Inflammatory macrophage treated with lipopolysaccharide for 4 hours (primary cell): Measurements from ENCODE around the gene ZNF22.
"Not testable (repeated sequence)": the region's sequence is repeated elsewhere in the genome, so short reads cannot be mapped to it uniquely, and the experiment has no call there.

Experiments
- DNase-seq: peaks from one replicate; pipeline ENCODE4 v3.0.0-alpha.2; 2020

The ZNF22 gene

DNA sequence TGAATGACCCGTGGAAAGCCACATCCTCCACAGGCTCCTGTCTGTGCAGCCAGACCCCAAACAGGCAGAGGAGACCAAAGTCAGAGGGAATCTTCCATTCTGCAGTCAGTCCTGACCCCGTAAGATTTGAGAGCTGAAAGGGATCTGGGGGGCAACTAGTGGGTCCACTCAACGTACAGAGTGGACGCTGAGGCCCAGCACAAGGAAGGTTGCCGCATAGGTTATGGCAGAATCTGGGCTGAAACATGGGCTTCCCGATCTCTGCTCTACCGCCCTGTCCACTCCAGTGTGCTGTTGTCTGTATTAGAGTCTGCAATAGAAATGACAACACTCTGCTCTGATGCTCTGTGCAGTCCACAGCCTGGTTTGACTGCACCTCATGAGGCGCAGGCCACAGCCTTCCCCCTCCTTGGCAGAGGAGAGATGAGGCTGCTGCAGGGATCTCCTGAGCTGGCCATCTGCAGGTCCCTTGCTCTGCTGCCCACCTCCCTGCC is 7.9 kb upstream of the ZNF22 start:
- DNase-seq, result no peak

DNA sequence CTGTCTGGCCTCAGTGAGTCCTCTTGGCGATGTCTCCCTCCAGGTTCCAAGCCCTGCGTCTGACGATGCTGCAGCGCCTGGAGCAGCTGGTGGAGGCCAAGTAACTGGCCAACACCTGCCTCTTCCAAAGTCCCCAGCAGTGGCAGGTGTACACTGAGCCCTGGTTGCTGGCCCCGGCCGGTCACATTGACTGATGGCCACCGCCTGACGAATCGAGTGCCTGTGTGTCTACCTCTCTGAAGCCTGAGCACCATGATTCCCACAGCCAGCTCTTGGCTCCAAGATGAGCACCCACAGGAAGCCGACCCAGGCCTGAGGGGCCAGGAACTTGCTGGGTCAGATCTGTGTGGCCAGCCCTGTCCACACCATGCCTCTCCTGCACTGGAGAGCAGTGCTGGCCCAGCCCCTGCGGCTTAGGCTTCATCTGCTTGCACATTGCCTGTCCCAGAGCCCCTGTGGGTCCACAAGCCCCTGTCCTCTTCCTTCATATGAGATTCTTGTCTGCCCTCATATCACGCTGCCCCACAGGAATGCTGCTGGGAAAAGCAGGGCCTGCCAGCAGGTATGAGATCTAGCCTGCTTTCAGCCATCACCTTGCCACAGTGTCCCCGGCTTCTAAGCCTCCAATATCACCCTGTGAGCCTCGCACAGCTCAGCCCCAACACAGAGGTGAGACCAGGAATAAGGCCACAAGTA is 7.3 kb upstream of the ZNF22 start:
- DNase-seq, result no peak

DNA sequence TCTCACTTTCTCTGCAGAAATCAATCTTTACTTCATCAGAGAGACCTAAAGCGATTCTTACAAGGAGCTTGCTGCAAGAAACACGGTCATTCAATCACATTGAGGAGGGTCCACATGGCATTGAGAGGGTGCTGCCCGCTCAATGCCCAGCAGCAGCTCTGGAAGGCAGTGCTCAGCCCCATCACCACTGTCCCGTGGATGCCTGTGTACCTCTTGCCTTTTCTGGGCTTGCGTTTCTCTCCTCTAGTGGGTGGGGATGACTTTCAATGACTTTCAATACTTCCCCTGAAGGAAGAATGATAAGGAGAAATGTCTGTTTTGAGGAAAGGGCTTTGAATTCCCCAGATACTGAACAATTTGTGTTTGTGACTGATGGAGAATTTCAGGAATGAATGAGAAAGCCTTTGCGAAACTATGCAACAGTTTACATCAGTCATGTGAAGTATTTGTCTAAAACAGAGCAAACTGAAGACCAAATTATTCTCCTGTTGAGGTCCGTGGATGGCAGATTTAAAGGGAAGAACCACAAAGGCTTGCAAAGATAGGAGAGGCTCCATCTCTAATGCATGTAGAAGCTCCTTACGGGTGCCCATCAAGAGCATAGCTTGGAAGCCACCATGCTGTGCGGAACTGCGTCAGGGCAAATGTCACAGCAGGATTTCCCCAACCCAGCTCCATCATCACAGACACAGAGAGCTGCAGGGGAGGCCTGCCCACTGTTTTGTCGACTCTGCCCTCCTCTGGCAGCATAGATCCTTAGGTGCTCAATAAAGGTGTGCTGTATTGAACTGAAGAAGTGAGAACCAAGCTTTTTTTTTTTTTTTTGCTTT is 6.6 kb upstream of the ZNF22 start:
- no peak for DNase-seq

DNA sequence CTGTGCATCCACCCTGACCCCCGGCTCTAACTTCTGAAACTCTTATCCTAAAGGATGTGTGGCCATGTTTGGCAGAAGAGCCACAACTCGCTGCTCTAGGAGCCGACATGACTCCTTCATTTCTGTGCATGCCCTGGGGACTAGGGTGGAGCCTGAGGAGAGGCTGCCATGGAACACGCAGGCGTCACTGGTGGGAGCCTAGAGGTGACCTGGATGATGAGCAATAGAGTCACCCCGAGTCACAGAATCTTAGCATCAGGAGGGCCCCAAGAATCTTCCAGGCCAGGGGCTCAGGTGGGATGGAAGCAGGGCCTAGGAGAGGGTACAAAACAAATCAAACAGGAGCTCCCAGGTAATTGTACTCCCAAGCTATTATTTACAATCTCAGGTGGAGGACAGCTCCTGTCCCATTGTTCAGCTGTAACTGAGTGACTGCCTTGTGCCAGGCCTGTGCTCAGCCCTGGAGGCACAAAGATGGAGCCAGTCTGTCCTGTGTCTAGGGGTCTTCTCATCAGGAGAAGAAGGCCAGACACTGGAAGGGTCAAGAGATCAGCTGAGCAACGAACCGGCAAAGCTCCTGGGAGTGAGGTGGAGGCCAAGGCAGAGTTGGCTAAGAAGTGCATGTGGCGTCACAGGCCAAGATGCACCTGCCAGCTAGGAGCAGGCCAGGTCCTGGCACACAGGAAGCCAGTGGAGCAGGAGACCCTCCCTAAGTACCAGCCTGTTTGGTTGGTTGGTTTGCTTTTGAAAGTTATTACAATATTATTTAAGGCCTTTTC is 5.8 kb upstream of the ZNF22 start:
- DNase-seq, result no peak

DNA sequence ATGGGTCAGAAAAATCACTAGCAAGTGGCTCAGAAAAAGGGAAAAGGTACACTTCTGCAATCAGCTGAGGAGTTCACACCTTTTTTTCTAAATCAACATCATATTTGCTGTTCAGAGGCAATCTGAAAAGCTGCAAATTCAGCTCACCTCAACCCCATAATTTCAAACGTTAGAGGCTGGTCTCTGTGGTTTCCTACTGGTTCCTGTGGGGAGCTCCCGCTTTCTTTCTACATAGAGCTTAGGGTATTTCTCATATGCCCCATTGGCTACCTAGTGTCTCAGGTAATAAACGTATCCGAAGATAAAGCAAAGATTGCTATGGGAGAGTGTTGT is 5.2 kb upstream of the ZNF22 start:
- DNase-seq, result no peak

DNA sequence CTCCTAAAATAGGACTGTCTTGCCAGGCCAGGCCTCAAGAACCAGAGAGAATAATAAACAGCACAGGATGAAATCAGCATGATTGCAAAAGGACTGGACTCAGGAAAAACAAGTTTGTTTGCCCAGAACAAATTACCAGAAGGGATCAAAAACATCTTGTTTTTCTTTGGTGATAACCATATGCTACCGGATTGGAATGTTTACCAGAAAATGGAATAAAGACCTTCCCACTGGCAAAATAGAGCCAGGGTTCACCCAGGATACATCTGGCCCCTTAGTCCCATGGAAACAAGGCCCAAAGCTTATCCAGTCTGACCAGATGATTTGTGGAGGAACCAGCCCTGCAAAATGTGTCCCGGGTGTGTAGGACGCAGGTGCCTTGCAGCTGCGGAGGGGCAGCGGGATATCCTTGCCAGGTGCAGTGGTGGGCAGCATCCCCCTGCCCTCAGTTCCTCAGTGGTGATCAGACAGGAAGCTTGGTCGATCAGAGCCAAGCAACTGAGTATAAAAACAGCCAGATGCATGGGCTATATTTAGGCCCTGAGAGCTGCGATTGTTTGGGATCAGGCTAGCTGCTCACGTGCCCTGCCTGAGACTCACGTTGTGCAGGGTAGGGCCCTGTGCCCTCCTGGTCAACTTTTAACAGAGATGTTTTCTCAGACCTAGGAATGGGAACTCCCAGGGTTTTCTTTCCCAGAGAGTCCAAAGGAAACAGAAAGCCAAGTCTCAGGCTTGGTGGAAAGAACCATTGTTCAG is 4.6 kb upstream of the ZNF22 start:
- no peak for DNase-seq

DNA sequence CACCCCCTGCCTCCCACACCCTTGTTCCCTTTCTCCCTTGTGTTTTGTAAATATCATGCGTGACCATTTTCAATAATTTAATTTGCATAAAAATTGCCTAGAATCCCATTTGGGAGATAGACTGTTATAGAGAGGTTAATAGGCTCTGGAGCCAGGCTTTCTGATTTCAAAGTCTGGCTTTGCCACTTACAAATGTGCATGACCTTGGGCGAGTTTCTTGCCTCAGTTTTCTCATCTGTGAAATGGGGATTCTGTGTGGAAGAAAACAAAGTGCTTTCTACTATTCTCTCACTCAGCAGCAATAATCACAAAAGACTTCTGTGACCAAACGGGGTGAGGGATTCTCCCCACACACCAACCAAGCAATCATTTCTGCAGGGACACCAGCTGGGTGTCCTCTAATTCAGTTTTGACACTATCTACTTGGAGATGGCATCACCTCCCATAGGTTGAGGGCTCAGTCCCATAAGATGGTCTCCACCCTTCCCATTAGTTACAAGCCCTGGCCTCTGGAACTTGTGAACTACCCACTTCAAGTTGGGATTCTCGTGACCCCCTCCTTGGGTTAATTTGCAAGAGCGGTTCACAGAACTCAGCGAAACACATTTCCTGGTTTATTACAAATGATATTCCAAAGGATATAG is 3.5 kb upstream of the ZNF22 start:
- DNase-seq, result no peak

DNA sequence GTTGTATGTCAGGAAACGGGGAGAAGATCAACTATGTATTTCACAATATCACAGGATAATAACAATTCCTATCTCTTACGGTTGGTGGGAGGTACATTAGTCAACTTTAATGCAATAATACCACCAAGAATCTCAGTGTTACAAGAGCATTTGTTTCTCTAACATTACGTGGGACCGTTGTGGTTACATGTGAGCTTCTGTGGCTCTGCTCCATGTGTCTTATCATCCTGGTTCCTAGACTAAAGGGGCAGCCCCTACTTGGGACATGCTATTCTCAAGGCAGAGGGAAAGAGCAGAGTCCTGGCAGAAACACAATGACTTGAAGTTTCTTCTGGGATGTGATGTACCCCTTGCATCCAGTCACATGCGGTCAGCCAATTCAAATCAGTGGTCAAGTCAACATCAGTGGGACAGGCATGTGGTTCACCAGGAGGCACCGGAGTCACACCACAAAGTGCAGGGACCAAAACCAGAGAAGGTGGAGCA is 2.5 kb upstream of the ZNF22 start:
- DNase-seq, result peak; percentile 34

DNA sequence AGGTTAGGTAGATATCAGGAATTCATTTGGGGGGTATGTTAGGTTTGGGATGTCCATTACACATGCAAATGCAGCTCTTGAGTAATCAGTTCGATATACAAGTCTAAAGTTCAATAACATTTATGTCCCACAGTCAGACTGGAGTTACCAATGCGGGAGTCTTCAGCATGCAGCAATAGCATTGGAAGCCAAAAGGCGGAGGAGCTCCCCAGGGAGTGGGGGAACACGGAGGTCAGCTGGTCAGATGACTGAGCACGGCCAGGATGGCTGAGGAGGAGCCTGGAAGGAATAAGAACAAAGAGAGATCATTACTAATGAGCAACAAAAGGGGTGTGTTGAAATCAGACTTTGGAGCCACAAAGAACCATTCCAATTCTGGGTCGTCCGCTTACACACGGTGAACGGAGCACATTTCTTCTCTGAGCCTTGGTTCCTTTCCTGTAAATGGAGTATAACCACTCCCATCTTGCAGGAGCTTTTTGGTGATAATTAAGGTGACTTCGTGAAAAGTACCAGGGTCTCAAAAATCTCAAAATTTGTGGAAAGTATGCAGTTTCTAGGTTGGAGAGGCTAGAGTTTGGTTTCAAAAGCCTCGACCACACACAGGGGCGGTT is 478 bp upstream of the ZNF22 start:
- DNase-seq, result peak; percentile 50

DNA sequence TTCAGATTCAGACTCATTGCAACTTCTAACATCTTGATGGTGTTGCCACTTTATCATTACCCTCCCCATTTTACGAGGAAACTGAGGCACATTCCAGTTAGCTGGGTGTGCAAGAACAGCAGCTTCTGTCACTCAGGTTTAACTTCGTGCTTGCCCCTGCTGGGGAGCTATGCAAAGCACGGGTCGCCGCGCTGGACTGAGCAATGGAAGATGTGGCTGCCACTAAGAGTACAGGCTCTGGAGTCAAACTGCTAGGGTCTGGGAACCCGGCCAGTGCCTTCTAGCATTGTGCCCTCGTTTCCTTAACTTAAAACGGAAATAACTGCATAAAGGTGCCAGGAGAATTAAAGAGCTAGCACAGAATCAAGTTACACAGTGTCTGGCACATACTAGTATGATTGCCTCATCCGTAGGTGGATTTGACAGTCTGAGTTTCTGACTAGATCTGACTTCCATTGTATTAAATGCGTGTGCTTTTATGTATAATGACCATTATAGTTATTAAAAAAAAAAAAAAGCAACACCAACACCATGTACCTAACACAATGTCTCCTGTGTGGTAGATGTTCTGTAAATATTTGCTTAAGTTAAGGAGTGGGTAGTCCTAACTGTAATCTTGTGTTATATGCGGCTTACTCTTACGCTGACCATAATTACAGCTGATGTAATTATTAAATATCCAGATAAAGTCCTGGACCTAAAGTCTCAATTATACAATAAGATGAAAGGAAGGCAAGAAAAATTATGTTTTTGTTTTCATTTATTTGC is 842 bp downstream of the ZNF22 start:
- DNase-seq, result peak; percentile 49

DNA sequence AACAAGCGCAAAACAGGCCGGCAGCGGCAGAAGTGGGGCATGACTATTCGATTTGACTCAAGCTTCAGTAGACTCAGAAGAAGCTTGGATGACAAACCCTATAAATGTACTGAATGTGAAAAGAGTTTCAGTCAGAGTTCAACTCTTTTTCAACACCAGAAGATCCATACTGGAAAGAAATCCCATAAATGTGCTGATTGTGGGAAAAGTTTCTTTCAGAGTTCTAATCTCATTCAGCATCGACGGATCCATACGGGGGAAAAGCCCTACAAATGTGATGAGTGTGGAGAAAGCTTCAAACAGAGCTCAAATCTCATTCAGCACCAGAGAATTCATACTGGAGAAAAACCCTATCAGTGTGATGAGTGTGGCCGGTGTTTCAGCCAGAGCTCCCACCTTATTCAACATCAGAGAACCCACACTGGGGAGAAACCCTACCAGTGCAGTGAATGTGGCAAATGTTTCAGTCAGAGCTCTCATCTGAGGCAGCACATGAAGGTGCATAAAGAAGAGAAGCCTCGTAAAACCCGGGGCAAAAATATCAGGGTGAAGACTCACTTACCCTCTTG is 2.8 kb downstream of the ZNF22 start:
- no peak for DNase-seq

DNA sequence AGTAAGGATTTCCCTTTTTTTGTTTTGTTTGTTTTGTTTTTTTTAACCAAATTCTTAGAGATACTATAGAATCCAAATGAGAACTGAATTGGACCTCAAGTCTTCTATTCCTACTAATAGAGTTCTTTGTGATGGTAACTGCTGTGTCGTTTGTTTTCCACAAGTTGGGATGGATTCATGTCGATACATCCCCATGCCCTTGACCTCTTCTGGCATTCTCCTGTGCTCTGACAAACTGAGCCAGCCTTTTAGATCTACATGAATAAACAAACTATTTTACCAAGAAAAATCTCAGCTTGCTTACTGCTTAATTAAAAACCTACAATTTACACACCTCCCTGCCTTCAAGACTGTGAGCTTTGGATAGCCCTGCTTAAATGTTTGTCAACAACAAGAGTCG is 3.9 kb downstream of the ZNF22 start:
- DNase-seq, result no peak

DNA sequence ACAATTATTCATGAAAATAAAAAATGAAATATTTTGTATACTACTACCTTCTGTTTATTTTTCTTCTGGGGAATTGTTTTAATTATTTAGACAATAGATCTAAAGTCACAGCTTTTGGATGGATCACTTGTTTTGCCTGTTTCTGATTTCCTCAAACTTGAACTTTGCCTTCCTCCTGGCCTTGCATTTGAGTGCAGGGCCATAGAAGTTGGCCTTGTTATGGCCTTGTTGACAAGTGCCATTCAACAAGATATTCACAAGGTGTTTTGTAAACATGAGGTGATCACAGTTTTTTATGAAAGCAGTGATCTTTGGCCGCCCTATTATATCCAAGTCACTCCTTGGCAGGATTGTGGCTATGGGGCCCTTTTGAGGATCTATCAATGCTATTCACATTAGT is 4.6 kb downstream of the ZNF22 start:
- no peak for DNase-seq

DNA sequence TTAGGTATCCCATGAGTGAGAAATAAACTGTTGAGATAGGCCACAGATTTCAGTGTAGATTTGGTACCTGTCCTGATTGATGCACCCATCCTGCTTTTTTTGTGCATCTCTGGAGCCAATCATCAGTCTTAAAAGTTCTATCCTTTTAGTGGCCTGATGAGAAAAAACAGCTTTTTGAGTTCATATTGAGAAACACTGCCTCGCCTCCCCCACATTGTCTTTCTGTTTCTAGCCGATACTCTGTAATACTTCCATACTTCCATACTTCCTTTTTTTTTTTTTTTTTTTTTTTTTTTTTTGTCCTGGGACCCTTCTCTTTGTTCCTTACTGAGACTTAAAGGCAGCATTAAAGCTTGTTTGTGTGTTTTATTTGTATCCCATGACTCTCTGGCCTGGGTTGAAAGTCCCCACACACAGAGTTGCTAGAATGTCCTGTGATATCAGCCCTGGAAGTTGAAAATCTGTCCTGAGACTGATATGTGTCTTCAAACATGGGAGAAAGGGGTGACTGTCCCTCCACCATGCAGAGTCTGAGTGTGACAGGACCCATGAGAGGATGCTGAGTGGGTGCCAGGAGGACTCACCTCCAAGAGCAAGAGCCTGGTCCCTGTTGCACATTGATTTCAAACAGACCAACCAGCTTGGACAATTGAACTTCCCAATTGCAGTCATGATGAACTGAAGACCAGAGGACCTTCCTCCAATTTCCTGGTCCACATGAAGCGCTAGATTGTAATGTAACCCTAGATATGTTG is 5.7 kb downstream of the ZNF22 start:
- DNase-seq, result peak; percentile 73

DNA sequence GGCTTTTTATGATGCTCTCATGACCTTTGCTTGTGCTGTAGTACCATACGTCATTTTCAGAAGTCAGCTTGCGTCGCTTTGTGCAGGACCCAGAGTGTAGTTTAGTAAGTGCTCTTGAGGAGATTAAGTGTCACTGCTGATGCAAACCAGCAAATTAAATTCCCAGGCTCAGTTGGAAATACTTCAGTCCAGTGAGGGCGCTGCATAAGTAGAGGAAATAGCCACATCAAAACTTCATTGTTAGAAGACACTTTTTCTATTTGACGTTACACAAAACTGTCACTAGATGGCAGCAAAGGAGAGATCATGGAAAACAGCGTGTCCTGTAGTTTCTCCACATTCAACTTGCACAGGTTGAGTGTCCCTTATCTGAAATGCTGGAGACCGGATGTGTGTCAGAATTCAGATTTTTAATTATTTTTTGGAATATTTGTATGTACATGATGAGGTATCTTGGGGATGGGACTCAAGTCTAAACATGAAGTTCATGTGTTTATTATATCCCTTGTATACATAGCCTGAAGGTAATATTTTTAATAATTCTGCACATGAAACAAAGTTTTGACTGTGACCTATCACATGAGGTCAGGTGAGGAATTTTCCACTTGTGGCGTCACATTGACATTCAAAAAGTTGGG is 7.9 kb downstream of the ZNF22 start:
- DNase-seq, result peak; percentile 77

DNA sequence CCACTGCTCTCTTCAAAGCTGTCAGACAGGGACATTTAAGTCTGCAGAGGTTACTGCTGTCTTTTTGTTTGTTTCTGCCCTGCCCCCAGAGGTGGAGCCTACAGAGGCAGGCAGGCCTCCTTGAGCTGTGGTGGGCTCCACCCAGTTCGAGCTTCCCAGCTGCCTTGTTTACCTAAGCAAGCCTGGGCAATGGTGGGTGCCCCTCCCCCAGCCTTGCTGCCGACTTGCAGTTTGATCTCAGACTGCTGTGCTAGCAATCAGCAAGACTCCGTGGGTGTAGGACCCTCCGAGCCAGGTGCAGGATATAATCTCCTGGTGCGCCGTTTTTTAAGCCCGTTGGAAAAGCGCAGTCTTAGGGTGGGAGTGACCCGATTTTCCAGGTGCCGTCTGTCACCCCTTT is 13.8 kb downstream of the ZNF22 start:
- DNase-seq, result not testable (repeated sequence)

DNA sequence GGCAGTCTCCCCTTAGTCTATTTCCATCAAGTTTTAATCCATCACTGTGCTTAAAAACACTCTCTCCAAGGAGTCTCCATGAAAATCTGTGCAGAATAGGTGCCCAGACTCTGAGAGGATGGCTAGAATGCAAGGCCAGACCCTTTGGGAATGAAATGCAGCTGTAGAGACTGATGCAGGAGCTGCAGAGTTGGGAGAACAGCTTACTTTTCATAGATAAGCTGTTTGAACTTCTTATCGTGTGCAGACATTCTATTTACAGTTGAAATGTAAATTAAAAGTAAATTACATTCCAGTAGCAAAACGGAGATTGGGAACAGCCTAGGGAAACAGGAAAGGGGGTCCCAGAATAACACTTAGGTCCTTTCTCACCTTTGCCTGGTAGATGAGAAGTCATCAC is 14.9 kb downstream of the ZNF22 start:
- DNase-seq, result no peak

DNA sequence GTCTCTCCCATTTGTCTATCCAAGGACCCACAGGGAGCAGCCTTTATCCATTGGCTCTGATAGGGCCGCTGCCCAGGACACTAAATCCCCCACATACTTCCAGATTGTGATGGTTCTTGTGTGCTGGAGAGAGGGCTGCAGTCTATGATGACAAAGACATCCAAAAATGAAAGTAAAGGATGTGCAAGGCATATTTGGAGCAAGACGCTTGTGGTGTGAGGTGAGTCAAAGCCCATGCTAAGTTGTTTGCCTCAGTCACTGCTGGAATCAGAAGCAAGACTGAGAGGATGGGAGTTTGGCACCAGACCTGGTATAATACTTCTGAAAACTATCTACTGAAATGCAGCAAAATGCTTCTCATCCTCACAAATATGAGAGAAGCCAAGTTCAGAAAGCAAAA is 22.7 kb downstream of the ZNF22 start:
- DNase-seq, result no peak

DNA sequence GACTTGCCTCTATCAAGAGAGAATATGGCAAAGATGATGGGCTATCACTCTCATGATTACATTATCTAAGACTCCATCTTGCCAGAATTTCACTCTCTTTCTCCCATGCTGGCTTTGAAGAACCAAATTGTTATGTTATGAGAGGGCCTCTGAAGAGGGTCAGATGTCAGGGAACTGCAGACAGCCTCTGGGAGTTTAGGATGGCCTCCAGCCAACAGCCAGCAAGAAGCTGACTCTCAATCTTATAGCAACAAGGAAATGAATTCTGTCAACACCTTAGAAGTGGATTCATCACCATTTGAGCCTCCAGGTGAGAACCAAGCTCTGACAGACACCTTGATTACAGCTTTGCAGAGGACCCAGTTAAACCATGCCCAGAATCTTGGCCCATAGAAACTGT is 33.6 kb downstream of the ZNF22 start:
- DNase-seq, result no peak
